Measurements from ENCODE around the gene CNGB1.

DNA sequence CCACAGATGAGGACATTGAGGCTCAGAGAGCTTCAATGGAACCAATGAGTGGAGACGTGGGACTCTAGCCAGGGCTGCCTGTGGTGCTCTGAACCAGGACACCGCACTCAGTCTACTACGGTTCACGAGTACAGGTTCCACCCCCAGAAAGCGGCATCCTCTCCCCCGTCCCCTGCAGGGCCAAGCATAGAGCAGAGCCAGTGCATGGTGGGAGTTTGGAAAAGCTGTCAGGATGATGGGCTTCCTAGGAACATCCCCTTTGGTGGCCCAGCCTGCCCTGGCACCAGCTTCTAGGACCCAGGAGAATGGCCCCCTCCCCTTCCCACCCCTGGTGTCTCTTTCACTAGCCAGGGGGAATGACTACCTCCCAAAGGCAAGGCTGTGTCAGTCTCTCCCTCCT lies 21.2 kb upstream of the CNGB1 start:
- no peak for TF ChIP-seq EZH2 (IDR thresholded peaks at IDR 0.05; ENCODE audit: borderline replicate concordance, low read length)
- TF ChIP-seq, protein P1, sequence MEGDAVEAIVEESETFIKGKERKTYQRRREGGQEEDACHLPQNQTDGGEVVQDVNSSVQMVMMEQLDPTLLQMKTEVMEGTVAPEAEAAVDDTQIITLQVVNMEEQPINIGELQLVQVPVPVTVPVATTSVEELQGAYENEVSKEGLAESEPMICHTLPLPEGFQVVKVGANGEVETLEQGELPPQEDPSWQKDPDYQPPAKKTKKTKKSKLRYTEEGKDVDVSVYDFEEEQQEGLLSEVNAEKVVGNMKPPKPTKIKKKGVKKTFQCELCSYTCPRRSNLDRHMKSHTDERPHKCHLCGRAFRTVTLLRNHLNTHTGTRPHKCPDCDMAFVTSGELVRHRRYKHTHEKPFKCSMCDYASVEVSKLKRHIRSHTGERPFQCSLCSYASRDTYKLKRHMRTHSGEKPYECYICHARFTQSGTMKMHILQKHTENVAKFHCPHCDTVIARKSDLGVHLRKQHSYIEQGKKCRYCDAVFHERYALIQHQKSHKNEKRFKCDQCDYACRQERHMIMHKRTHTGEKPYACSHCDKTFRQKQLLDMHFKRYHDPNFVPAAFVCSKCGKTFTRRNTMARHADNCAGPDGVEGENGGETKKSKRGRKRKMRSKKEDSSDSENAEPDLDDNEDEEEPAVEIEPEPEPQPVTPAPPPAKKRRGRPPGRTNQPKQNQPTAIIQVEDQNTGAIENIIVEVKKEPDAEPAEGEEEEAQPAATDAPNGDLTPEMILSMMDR (IDR thresholded peaks at IDR 0.05; ENCODE audit: low read length): no peak

All from OCI-LY1 (cell line).